NT2/D1 (cell line): ENCODE measurements around the gene DCAF12L1.

ENCODE experiments used
- SUZ12 ChIP-seq: IDR thresholded peaks from 2 replicates; pipeline ENCODE4 v1.6.1; 2011; ENCODE audit not compliant: insufficient read length, insufficient read depth; ENCODE audit errors: extremely low read depth
- YY1 ChIP-seq: IDR thresholded peaks from 2 replicates; pipeline ENCODE4 v1.6.1; 2011; ENCODE audit not compliant: insufficient read length, insufficient read depth

- TF ChIP-seq SUZ12 (no peak), YY1 (no peak)
Observed at GRCh38 chrX:126550816-126551215, 1.8 kb downstream of the DCAF12L1 start.
